RWPE2 (cell line): ENCODE results near the gene MDM4.
"Not testable (repeated sequence)": the region's sequence is repeated elsewhere in the genome, so short reads cannot be mapped to it uniquely, and the experiment has no call there.

Source experiments
- ATAC-seq: fragments of 200-7000 bp; cut with Tn5 transposase; 3 replicates; pipeline ENCODE4 v1.9.1; 2021; ENCODE audit warnings: low read depth
- DNase-seq: peaks from one replicate; pipeline ENCODE4 v3.0.0-alpha.2; 2020; ENCODE audit warnings: low spot score
- H3K27ac ChIP-seq: fragments of 450-650 bp; 2 replicates; pipeline ENCODE4 v1.5.1; 2017; ENCODE audit warnings: mild to moderate bottlenecking; ENCODE audit not compliant: poor library complexity, severe bottlenecking
- H3K27me3 ChIP-seq: fragments of 250-450 bp; sonication (Bioruptor Pico); 2 replicates; pipeline ENCODE4 v1.5.1; 2021; ENCODE audit warnings: mild to moderate bottlenecking, moderate library complexity; ENCODE audit not compliant: insufficient read depth, poor library complexity, severe bottlenecking
- H3K36me3 ChIP-seq: fragments of 250-450 bp; sonication (Bioruptor Pico); 2 replicates; pipeline ENCODE4 v1.5.1; 2020; ENCODE audit warnings: low read depth, mild to moderate bottlenecking, moderate library complexity
- H3K4me1 ChIP-seq: fragments of 250-450 bp; sonication (Bioruptor Pico); 2 replicates; pipeline ENCODE4 v1.5.1; 2021; ENCODE audit warnings: mild to moderate bottlenecking, moderate library complexity; ENCODE audit not compliant: insufficient read depth, poor library complexity, severe bottlenecking
- H3K4me3 ChIP-seq: fragments of 250-450 bp; sonication (Bioruptor Pico); 2 replicates; pipeline ENCODE4 v1.5.1; 2021; ENCODE audit warnings: mild to moderate bottlenecking, moderate library complexity; ENCODE audit not compliant: severe bottlenecking
- H3K9me3 ChIP-seq: fragments of 250-450 bp; sonication (Bioruptor Pico); 2 replicates; pipeline ENCODE4 v1.5.1; 2021; ENCODE audit warnings: mild to moderate bottlenecking, moderate library complexity; ENCODE audit not compliant: severe bottlenecking
- CTCF ChIP-seq: fragments of 450-650 bp; IDR thresholded peaks from one replicate; pipeline ENCODE4 v1.5.1; 2017; ENCODE audit warnings: mild to moderate bottlenecking, moderate library complexity; ENCODE audit not compliant: poor library complexity, severe bottlenecking

Gene MDM4

GRCh38 chr1:204556458-204557052 is 40.3 kb downstream of the MDM4 start:
- Histone ChIP-seq H3K36me3 (peaks cover 47% of the 10 kb centered on the region), H3K27me3 (no peaks in the 10 kb centered on the region), H3K4me3 (no peak overlapping the region), H3K27ac (no peak overlapping the region), H3K4me1 (no peaks in the 10 kb centered on the region), H3K9me3 (no peaks in the 10 kb centered on the region)
- DNase-seq, result no peak
- TF ChIP-seq CTCF, result no peak
- ATAC-seq, result no peak

GRCh38 chr1:204558467-204558866 is 42.3 kb downstream of the MDM4 start:
- ATAC-seq, result no peak
- no peaks in the 10 kb centered on the region for H3K4me1 ChIP-seq
- no peak for TF ChIP-seq CTCF
- no peak overlapping the region for H3K4me3 ChIP-seq
- H3K27ac ChIP-seq, result no peak overlapping the region
- no peaks in the 10 kb centered on the region for H3K27me3 ChIP-seq
- peaks cover 37% of the 10 kb centered on the region for H3K36me3 ChIP-seq
- no peaks in the 10 kb centered on the region for H3K9me3 ChIP-seq
- DNase-seq, result no peak

- H3K27me3 ChIP-seq, ATAC-seq, H3K4me1 ChIP-seq, DNase-seq, H3K9me3 ChIP-seq, H3K27ac ChIP-seq, H3K4me3 ChIP-seq: not testable (repeated sequence)
- H3K36me3 ChIP-seq, result peaks cover 26% of the 10 kb centered on the region
Observed at GRCh38 chr1:204560002-204560401, 43.8 kb downstream of the MDM4 start.

- H3K9me3 ChIP-seq, result no peaks in the 10 kb centered on the region
- no peaks in the 10 kb centered on the region for H3K4me1 ChIP-seq
- H3K27me3 ChIP-seq, result no peaks in the 10 kb centered on the region
- no peak for TF ChIP-seq CTCF
- no peak overlapping the region for H3K27ac ChIP-seq
- ATAC-seq (peak; percentile 46), DNase-seq (no peak)
- H3K4me3 ChIP-seq, result no peak overlapping the region
- H3K36me3 ChIP-seq, result peaks cover 26% of the 10 kb centered on the region
Observed at GRCh38 chr1:204560590-204561150, 44.5 kb downstream of the MDM4 start.

GRCh38 chr1:204562075-204562990 is 46.1 kb downstream of the MDM4 start:
- H3K36me3 ChIP-seq, result peaks cover 26% of the 10 kb centered on the region
- DNase-seq (no peak), ATAC-seq (no peak)
- H3K9me3 ChIP-seq, result no peaks in the 10 kb centered on the region
- no peak overlapping the region for H3K4me3 ChIP-seq
- H3K27ac ChIP-seq, result no peak overlapping the region
- TF ChIP-seq CTCF, result no peak
- no peaks in the 10 kb centered on the region for H3K27me3 ChIP-seq
- no peaks in the 10 kb centered on the region for H3K4me1 ChIP-seq
